HG03135 (cell line): Measurements from ENCODE around the gene IQCH.
"Not testable (repeated sequence)": the region's sequence is repeated elsewhere in the genome, so short reads cannot be mapped to it uniquely, and the experiment has no call there.

Experiments used
- ATAC-seq: cut with Tn5 transposase; IDR thresholded peaks from one replicate; pipeline ENCODE4 v1.9.1; 2021; ENCODE audit warnings: mild to moderate bottlenecking, moderate library complexity; ENCODE audit not compliant: unreplicated experiment

The IQCH gene

DNA sequence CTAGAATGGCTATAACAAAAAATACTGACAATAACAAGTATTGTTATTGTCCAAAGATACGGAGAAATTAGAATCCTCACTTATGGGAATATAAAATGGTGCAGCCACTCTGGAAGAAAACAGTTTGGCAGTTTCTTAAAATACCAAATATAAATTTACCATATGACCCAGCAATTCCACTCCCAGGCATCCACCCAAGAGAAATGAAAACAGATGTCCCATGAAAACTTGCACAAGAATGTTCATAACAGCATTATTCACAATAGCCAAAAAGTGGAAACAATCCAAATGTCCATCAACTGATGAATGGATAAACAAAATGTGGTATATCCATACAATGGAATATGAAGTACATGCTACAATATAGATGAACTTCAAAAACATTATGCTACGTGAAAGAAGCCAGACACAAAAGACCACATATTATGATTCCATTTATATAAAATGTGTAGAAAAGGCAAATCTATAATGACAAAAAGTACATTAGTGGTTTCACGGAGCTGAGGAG, 9.6 kb upstream of the IQCH start:
- ATAC-seq, result no peak

GRCh38 chr15:67246606-67247005, 8.0 kb upstream of the IQCH start:
- ATAC-seq, result not testable (repeated sequence)

GRCh38 chr15:67248011-67248505, 6.5 kb upstream of the IQCH start:
- no peak for ATAC-seq

DNA sequence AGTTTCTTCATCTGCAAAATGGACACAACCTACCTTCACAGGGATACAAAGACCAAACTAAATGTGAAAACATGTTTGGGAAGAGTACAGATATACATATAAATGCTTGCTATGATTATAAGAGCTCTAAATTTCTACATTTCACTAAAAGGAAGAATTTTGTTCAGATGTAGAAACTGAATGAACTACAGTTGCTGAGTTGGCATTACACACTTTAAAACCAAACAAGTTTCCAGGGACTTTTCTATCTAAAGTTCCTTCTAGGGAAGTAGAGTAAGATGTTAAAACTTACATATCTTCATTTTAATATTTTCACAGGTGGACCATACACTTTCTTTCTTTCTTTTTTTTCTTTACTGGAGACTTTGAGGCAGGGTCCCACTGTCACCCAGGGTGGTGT, 4.8 kb upstream of the IQCH start:
- ATAC-seq, result no peak

DNA sequence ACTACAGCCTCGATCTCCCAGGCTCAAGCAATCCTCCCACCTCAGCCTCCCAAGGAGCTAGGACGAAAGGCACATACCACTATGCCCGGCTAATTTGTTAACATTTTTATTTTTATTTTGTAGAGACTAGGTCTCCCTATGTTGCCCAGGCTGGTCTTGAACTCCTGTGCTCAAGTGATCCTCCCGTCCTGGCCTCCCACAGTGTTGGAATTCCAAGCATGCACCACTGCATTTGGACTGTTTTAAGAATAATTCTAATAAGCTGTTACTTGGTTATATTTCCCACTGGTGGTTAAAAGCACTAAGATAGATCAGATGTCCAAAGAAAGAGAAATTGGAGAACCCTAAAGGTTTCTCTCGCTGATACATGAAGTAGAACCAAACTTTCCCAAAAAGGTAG, 3.3 kb upstream of the IQCH start:
- no peak for ATAC-seq

GRCh38 chr15:67253101-67253500, 1.5 kb upstream of the IQCH start:
- ATAC-seq, result no peak

DNA sequence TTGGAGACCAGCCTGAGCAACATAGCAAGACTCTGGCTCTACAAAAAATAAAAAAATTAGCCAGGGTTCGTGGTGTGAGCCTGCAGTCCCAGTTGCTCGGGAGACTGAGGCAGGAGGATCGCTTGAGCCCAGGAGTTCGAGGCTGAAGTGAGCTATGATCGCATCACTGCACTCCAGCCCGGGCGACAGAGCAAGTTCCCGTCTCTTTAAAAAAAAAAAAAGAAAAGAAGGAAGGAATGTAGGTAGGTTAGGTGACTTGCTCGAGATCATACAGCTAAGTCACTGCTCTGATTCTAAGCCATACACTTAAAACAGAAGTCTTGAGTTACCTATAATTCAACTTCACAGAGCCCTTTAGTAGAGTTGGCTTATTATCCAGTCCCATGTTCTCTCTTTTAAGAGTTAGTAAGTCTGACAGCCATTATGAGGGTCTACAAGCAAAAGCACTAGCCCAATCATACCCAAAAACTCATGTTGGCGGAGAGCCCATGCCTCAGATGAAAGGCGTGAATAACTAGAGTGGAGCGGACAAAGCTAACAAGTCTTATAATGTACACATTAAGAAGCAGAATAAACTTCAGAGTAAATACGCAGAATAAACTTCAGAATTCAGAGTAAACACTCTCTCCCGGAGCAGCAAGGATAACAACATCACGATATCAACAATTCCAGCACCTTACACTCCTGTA, 893 bp upstream of the IQCH start:
- ATAC-seq, result no peak

DNA sequence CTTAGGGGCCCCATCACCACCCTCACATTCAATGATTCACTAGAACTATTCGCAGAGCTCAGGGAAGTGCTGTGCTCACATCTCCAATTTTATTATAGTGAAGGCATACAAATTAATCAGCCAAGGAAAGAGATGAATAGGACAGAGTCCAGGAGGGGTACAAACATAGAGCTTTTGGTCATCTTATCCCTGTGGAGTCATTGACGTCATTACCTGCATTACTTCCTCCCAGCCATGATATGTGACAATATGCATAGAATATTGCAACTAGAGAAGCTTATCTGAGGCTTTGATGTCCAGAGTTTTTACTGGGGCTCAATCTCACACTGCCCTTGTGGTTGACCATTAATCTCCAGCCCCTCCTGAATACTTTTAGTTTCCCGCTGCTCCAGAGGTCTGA, 1.5 kb downstream of the IQCH start:
- ATAC-seq, result no peak

- ATAC-seq, result not testable (repeated sequence)
Observed at GRCh38 chr15:67258412-67258811, 3.8 kb downstream of the IQCH start.

DNA sequence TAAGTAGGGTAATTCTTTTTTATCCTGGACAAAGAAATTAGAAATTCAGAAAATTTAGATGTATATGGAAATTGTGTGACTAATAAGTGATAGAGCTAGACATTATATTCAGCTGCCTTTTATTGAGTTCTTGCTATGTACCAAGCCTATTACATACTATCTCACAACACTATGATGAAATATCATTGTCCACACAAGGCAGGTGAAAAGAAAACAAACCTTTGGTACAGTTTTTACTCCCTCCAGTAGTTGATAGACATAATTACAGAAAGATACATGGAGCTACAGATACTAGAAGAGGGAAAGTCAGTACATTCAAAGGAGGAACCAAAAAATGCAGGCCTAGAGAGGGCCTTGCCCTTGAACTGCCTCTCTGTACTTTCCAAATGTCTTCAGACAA, 4.8 kb downstream of the IQCH start:
- no peak for ATAC-seq

- no peak for ATAC-seq
Observed at GRCh38 chr15:67259806-67260205, 5.2 kb downstream of the IQCH start.

DNA sequence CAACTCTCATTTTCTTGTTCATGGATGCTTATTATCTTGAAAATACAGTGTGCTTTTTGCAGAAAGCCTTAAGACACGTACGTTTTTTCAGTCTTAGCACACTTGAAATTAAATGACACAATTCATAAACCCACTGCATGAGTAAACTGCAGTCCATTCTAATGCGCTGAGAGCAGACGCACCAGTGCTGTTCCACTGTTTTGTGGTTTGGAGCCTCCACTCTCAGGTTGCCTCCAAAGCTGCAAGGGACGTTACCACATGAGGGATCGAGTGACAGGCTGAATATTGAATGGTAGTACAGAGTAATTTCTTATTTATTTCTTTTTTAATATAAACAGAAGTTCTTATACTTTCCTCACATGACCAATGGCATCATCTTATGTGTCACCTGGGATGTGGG, 12.3 kb downstream of the IQCH start:
- ATAC-seq, result no peak

DNA sequence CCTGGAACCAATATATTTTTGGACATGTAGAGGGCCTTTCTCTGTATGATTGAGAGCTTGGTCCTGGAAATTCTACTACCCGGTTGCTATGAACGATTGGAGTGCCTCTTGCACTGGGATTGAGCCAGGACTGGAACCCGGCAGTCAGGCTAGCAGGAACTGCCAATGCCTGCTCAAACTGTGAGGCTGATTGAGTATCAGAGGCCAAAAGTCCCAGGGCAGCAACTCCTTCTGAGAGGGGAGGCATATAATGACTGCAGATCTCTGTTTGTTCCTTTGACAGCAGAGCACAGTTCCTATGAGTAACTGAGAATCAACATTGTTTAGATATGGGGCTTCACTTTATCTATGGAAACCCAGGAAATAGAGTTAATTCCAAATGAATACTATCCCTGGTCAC, 12.9 kb downstream of the IQCH start:
- ATAC-seq, result no peak

DNA sequence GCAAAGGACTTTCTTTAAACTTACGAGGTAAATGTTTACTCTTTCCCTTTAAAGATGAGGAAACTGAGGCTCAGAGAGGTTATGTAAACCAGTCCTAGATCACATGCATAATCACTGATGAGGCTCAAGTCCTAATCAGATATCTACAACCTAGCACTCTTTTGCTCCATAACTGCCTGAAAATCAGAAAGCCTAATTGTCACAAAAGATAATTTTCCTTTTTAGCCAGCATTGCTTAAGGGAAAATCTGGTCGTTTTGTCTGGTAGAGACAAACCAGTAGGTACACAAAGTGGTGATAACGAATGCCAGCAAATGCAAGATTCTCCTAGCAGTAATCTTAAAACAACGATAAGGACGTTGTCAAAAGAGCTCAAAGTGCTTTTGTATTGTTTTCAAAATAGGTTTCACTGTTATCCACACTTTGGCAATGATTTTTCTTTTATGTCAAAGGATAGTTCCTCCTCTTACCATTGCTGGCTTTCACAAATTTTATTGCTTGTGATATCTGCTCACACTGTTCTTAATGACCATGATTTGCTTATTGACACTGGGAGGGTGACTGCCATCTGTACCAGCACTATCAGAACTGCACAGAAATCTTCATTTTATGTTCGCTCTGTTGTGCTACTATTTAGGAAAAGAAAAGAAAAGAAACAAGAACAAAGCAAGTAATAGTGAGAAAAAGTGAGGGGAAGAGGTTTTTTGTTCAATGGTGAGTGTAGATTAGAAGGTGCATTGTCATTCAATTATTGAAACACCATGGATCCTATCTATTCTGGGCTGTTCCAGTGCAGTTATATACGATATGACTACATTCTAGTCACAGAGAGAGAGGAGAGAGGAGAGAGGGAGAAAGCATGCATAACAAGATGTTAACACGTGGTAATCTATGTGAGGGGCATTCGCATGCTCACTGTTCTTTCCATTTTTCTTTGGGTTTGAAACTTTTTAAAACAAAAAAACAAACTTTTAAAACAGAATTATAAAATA, 13.7 kb downstream of the IQCH start:
- ATAC-seq, result no peak

GRCh38 chr15:67274236-67274635, 19.6 kb downstream of the IQCH start:
- no peak for ATAC-seq

- no peak for ATAC-seq
Observed at GRCh38 chr15:67276666-67277065, 22.1 kb downstream of the IQCH start.

DNA sequence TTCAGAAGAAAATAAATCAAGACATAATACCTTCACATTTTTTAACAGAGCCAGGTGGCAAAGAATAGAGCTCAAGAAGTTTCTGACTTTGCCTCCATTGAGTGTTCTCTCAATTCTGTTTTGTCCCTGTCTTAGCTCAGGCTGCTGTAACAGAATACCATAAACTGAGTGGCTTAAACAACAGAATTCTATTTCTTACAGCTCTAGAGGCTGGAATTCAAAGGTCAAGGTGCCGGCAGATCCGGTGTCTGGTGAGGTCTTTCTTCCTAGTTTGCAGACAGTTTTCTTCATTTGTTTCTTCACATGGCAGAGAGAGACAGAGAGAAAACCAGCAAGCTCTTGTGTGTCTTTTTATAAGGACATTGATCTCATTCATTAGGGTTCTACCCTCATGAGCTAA, 25.6 kb downstream of the IQCH start:
- ATAC-seq, result no peak

DNA sequence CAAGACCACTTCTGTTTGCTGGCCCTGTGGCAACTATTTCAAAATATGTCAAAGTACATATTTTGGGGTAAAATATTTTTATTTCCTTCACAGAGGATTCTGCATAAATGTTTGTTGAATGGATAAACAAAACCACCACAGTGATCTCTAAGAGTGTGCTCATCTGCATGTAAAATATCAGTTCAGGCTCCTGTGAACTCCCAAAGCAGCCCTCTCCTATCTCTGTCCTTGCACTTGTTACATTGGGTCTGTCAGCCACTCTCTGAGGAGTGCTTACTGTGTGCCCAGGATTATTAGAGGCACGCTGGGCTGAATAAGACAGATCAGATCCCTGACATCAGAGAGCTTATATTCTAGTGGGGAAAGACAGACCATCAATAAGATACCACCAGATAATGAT, 27.1 kb downstream of the IQCH start:
- no peak for ATAC-seq

DNA sequence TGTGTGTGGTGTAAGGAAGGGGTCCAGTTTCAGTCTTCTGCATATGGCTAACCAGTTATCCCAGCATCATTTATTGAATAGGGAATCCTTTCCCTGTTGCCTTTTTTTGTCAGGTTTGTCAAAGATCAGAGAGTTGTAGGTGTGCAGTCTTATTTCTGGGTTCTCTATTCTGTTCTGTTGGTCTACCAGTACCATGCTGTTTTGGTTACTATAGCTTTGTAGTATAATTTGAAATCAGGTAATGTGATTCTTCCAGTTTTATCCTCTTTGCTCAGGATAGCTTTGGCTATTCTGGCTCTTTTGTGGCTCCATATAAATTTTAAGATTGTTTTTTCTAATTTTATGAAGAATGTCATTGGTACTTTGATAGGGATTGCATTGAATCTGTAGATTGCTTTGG, 31.0 kb downstream of the IQCH start:
- ATAC-seq, result not testable (repeated sequence)

- ATAC-seq, result not testable (repeated sequence)
Observed at GRCh38 chr15:67286400-67286799, 31.8 kb downstream of the IQCH start.

- ATAC-seq, result no peak
Observed at GRCh38 chr15:67290319-67290718, 35.7 kb downstream of the IQCH start.

- no peak for ATAC-seq
Observed at GRCh38 chr15:67296188-67296587, 41.6 kb downstream of the IQCH start.
